GM19023 (cell line): Measurements from ENCODE around the gene PABPN1.
A peak's percentile ranks its signal among the peaks of the same experiment; 100 is the strongest.
"Not testable (repeated sequence)": the region's sequence is repeated elsewhere in the genome, so short reads cannot be mapped to it uniquely, and the experiment has no call there.

Experiments used
- ATAC-seq: cut with Tn5 transposase; IDR thresholded peaks from one replicate; pipeline ENCODE4 v1.9.1; 2021; ENCODE audit warnings: mild to moderate bottlenecking, moderate library complexity; ENCODE audit not compliant: unreplicated experiment

Gene PABPN1

GRCh38 chr14:23320584-23321571, at the start of gene PABPN1:
Gene PABPN1 (plus strand): TSS chr14:23321457. CDS start chr14:23321470, 13 bp downstream.
- peak; percentile 92 for ATAC-seq

GRCh38 chr14:23275412-23275811, 45.8 kb upstream of the PABPN1 start:
- no peak for ATAC-seq

GRCh38 chr14:23277189-23277588, 44.1 kb upstream of the PABPN1 start:
- no peak for ATAC-seq

GRCh38 chr14:23277928-23278327, 43.3 kb upstream of the PABPN1 start:
- ATAC-seq = not testable (repeated sequence)

GRCh38 chr14:23281247-23281646, 40.0 kb upstream of the PABPN1 start:
- ATAC-seq = no peak

GRCh38 chr14:23284654-23285529, 36.4 kb upstream of the PABPN1 start:
- no peak for ATAC-seq

GRCh38 chr14:23285530-23286019, 35.7 kb upstream of the PABPN1 start:
- peak; percentile 17 for ATAC-seq

GRCh38 chr14:23286020-23286901, 35.0 kb upstream of the PABPN1 start, which contains the start of gene HOMEZ:
Gene HOMEZ (minus strand): TSS chr14:23286132. CDS start chr14:23285952, 180 bp downstream.
- peak; percentile 99 for ATAC-seq

GRCh38 chr14:23286902-23287479, 34.3 kb upstream of the PABPN1 start:
- ATAC-seq = no peak

GRCh38 chr14:23294734-23295561, 26.3 kb upstream of the PABPN1 start:
- ATAC-seq = no peak

- ATAC-seq = no peak
These were observed 25.1 kb upstream of the PABPN1 start for GRCh38 chr14:23296012-23296777.

GRCh38 chr14:23297096-23297495, 24.2 kb upstream of the PABPN1 start:
- ATAC-seq = no peak

- ATAC-seq = no peak
These were observed 23.5 kb upstream of the PABPN1 start for GRCh38 chr14:23297611-23298277.

GRCh38 chr14:23299211-23299957, 21.9 kb upstream of the PABPN1 start:
- no peak for ATAC-seq

GRCh38 chr14:23299986-23300686, 21.1 kb upstream of the PABPN1 start:
- ATAC-seq = no peak

- ATAC-seq = no peak
These were observed 20.5 kb upstream of the PABPN1 start for GRCh38 chr14:23300687-23301223.
